ENCODE measurements around the gene PFKFB3. TPM values are rescaled to one million over a fixed set of nuclear protein-coding genes. Genes with fewer than 3 reads are reported as not detected.

The PFKFB3 gene
- total and polyA plus RNA-seq, 2 of the 13 experiments (the other 11 are each of a cell fraction or from before 2014, with no cell fraction given): 1.2 to 13.3 TPM

- TF ChIP-seq, protein P1, sequence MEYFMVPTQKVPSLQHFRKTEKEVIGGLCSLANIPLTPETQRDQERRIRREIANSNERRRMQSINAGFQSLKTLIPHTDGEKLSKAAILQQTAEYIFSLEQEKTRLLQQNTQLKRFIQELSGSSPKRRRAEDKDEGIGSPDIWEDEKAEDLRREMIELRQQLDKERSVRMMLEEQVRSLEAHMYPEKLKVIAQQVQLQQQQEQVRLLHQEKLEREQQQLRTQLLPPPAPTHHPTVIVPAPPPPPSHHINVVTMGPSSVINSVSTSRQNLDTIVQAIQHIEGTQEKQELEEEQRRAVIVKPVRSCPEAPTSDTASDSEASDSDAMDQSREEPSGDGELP (IDR thresholded peaks at IDR 0.05; ENCODE audit: borderline replicate concordance, low read depth): 0 out of 2 replicates have a peak, but pooled peaks have one; percentile 14
- TF ChIP-seq ZNF646 (CRISPR knock-in tag; IDR thresholded peaks at IDR 0.05) (no peak), NONO (IDR thresholded peaks at IDR 0.05) (no peak), NONO (CRISPR knock-in tag; conservative IDR thresholded peaks at IDR 0.05) (0 out of 2 replicates have a peak, but pooled peaks have one; percentile 21), TOE1 (CRISPR knock-in tag; IDR thresholded peaks at IDR 0.05) (no peak), MATR3 (CRISPR knock-in tag; IDR thresholded peaks at IDR 0.05) (no peak), SSRP1 (CRISPR knock-in tag; IDR thresholded peaks at IDR 0.05) (no peak), SP5 (CRISPR knock-in tag; IDR thresholded peaks at IDR 0.05; ENCODE audit: borderline replicate concordance, low read depth) (no peak), ZSCAN12 (CRISPR knock-in tag; IDR thresholded peaks at IDR 0.05) (no peak), RAD21 (CRISPR knock-in tag; IDR thresholded peaks at IDR 0.05) (0 out of 2 replicates have a peak, but pooled peaks have one; percentile 33), STAT5B (CRISPR knock-in tag; IDR thresholded peaks at IDR 0.05) (no peak), MLXIP (CRISPR knock-in tag; IDR thresholded peaks at IDR 0.05; ENCODE audit: borderline replicate concordance) (no peak)
- TF ChIP-seq, protein P2, sequence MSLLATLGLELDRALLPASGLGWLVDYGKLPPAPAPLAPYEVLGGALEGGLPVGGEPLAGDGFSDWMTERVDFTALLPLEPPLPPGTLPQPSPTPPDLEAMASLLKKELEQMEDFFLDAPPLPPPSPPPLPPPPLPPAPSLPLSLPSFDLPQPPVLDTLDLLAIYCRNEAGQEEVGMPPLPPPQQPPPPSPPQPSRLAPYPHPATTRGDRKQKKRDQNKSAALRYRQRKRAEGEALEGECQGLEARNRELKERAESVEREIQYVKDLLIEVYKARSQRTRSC (CRISPR knock-in tag; IDR thresholded peaks at IDR 0.05; ENCODE audit: low read depth): no peak
Observed at GRCh38 chr10:6173203-6173602, 29.5 kb upstream of the PFKFB3 start (continued).
